T-helper 9 cell (primary cell): ENCODE measurements around the gene MTSS2.

Source experiments
- DNase-seq: peaks from one replicate; pipeline ENCODE4 v3.0.0-alpha.2; 2020

Gene MTSS2

GRCh38 chr16:70714581-70715054 lies 28.8 kb upstream of the MTSS2 start:
- DNase-seq = no peak

- no peak for DNase-seq
Observed at GRCh38 chr16:70713824-70714223, 28.0 kb upstream of the MTSS2 start.

GRCh38 chr16:70713342-70713741 lies 27.5 kb upstream of the MTSS2 start:
- DNase-seq = no peak

GRCh38 chr16:70712942-70713341 lies 27.1 kb upstream of the MTSS2 start:
- DNase-seq = no peak

GRCh38 chr16:70712359-70712758 lies 26.5 kb upstream of the MTSS2 start:
- DNase-seq = no peak

- no peak for DNase-seq
Observed at GRCh38 chr16:70711211-70712031, 25.6 kb upstream of the MTSS2 start.

GRCh38 chr16:70710422-70711210 lies 24.8 kb upstream of the MTSS2 start:
- DNase-seq = no peak

GRCh38 chr16:70709942-70710341 lies 24.1 kb upstream of the MTSS2 start:
- no peak for DNase-seq

- DNase-seq = no peak
Observed at GRCh38 chr16:70709457-70709856, 23.6 kb upstream of the MTSS2 start.

- no peak for DNase-seq
Observed at GRCh38 chr16:70708366-70709246, 22.8 kb upstream of the MTSS2 start.

- no peak for DNase-seq
Observed at GRCh38 chr16:70706948-70707465, 21.2 kb upstream of the MTSS2 start.

- no peak for DNase-seq
Observed at GRCh38 chr16:70705056-70705455, 19.2 kb upstream of the MTSS2 start.

GRCh38 chr16:70704586-70704985 lies 18.7 kb upstream of the MTSS2 start:
- DNase-seq = no peak

- no peak for DNase-seq
Observed at GRCh38 chr16:70703835-70704381, 18.1 kb upstream of the MTSS2 start.

GRCh38 chr16:70703041-70703834 lies 17.4 kb upstream of the MTSS2 start:
- DNase-seq = no peak

- no peak for DNase-seq
Observed at GRCh38 chr16:70702624-70703023, 16.8 kb upstream of the MTSS2 start.

- DNase-seq = no peak
Observed at GRCh38 chr16:70701998-70702397, 16.1 kb upstream of the MTSS2 start.

- no peak for DNase-seq
Observed at GRCh38 chr16:70701596-70701995, 15.7 kb upstream of the MTSS2 start.

- no peak for DNase-seq
Observed at GRCh38 chr16:70701036-70701435, 15.2 kb upstream of the MTSS2 start.

GRCh38 chr16:70700101-70701020 lies 14.5 kb upstream of the MTSS2 start:
- no peak for DNase-seq
